Transverse colon (tissue), 4 donors: Measurements from ENCODE around the gene KAZN.
A peak's percentile ranks its signal among the peaks of the same experiment; 100 is the strongest.

Source experiments
- POLR2A ChIP-seq: fragments of 450-650 bp; IDR thresholded peaks from one replicate; pipeline ENCODE4 v1.6.1; 2016; ENCODE audit warnings: antibody characterized with exemption, mild to moderate bottlenecking, moderate library complexity
- POLR2AphosphoS5 ChIP-seq, 3 donors: sonication (generic); formaldehyde crosslinking; IDR thresholded peaks; one replicate each; pipeline ENCODE4 v1.6.1; 2016; ENCODE audit warnings: antibody characterized with exemption in 3 of 3
- TF ChIP-seq, protein P1 (sequence below), 5 experiments: fragments of 200-600 bp in 3 of 5; fragments of 450-650 bp in 2 of 5; sonication (generic) in 3 of 5; IDR thresholded peaks; 1 replicate in 2 of 5; 2 replicates in 3 of 5; pipeline ENCODE4 v1.5.1; 2016 to 2017; ENCODE audit warnings: antibody characterized with exemption in 5 of 5, inconsistent platforms in 3 of 5, mild to moderate bottlenecking in 2 of 5, moderate library complexity in 1 of 5

GRCh38 chr1:14954210-14954609 is 355.7 kb downstream of the KAZN start:
- TF ChIP-seq, protein P1, sequence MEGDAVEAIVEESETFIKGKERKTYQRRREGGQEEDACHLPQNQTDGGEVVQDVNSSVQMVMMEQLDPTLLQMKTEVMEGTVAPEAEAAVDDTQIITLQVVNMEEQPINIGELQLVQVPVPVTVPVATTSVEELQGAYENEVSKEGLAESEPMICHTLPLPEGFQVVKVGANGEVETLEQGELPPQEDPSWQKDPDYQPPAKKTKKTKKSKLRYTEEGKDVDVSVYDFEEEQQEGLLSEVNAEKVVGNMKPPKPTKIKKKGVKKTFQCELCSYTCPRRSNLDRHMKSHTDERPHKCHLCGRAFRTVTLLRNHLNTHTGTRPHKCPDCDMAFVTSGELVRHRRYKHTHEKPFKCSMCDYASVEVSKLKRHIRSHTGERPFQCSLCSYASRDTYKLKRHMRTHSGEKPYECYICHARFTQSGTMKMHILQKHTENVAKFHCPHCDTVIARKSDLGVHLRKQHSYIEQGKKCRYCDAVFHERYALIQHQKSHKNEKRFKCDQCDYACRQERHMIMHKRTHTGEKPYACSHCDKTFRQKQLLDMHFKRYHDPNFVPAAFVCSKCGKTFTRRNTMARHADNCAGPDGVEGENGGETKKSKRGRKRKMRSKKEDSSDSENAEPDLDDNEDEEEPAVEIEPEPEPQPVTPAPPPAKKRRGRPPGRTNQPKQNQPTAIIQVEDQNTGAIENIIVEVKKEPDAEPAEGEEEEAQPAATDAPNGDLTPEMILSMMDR (IDR thresholded peaks at IDR 0.05), result no peak
- TF ChIP-seq POLR2A (no peak), POLR2AphosphoS5 (IDR thresholded peaks at IDR 0.05) (peak in 2 of 3 donors; percentile 34 to 56)
